Pancreas (tissue), 10 donors: ENCODE data around the gene GRXCR1. TPM values are rescaled to one million over a fixed set of nuclear protein-coding genes. Genes with fewer than 3 reads are reported as not detected.
A peak's percentile ranks its signal among the peaks of the same experiment; 100 is the strongest.

Source experiments
- ATAC-seq, 4 donors: fragments of 200-7000 bp; cut with Tn5 transposase; one replicate each; pipeline versions ENCODE4 v1.8.0 to v1.9.1; 2020; ENCODE audit warnings: mild to moderate bottlenecking in 4 of 4, moderate library complexity in 4 of 4
- DNase-seq, 6 donors: peaks; one replicate each; pipeline ENCODE4 v3.0.0-alpha.2; 2020
- FAIRE-seq: peaks from 2 replicates; lab custom pipeline; 2012; peaks lifted over from hg19 to GRCh38; lab: Jason Lieb, UNC
- H3K27ac ChIP-seq, 4 donors: fragments of 200-600 bp; sonication (generic); 1 replicate in 3 of 4; 2 replicates in 1 of 4; pipeline versions ENCODE4 v1.5.0 to v1.8.0; 2020
- H3K27me3 ChIP-seq, 4 donors: fragments of 200-600 bp; one replicate each; pipeline ENCODE4 v1.8.0; 2021
- H3K36me3 ChIP-seq, 3 donors: fragments of 200-600 bp; sonication (generic) in 1 of 3; one replicate each; pipeline versions ENCODE4 v1.5.0 to v1.8.0; 2020 to 2021
- H3K4me1 ChIP-seq, 3 donors: fragments of 200-600 bp; one replicate each; pipeline ENCODE4 v1.8.0; 2021
- H3K4me3 ChIP-seq, 4 donors: fragments of 200-600 bp; sonication (generic) in 2 of 4; one replicate each; pipeline versions ENCODE4 v1.5.0 to v1.8.0; 2020 to 2021
- H3K9me3 ChIP-seq, 4 donors: fragments of 200-600 bp; one replicate each; pipeline ENCODE4 v1.8.0; 2021
- CTCF ChIP-seq, 4 donors: fragments of 200-600 bp; sonication (generic) in 3 of 4; IDR thresholded peaks; one replicate each; pipeline versions ENCODE4 v1.5.0 to v1.8.0; 2021; ENCODE audit warnings: antibody characterized with exemption in 4 of 4
- WGBS, 2 donors: extraction: QIAGEN DNeasy Blood & Tissue Kit; methylation state at CpG; one replicate each; pipeline ENCODE4 v1.1.7; 2013; 5-methylcytosine and 5-hydroxymethylcytosine counted together
- intact Hi-C, 3 donors: fragments of 100-400 bp; cut with DNase I; formaldehyde crosslinking; loops; one replicate each; pipeline versions ENCODE4 v1.11.1 to v1.14.2; 2022
- polyA plus RNA-seq, 2 donors: library from polyadenylated mRNA; stranded (reverse); fragments of 200-250 nt; gene quantifications; one replicate each; pipeline ENCODE4 v1.2.3, GENCODE V29; 2013
- total RNA-seq, 6 donors: library from RNA; stranded (reverse); fragmentation: NEBNext Ultra II Directional in 4 of 6; extraction: Animal tissue kit (Norgen Biotek cat#: 25700) in 4 of 6; gene quantifications; one replicate each; pipeline versions ENCODE4 v1.2.1 to v1.2.4, GENCODE V29; 2021 to 2023
- donor health status: healthy with polysubstance abuse.
- donor health status: DM: no; HTN: no; CAD: no; lungs with moderate emphysema.
- donor health status: DM: no; HTN: no; CAD: no.
- donor health status: control.
- donor health status: control.
- donor health status: Bipolar disorder and iron deficiency.
- donor health status: DM: yes; HTN: yes; CAD: no.
- donor health status: DM: no; HTN: no; CAD: no.
- donor health status: DM: no; HTN: no; CAD: no.
- donor health status: DM: yes; HTN: yes; CAD: no.

Gene GRXCR1
- total and polyA plus RNA-seq, 8 donors, result 0.12 TPM; not detected in 7

GRCh38 chr4:42865572-42866189, 26.8 kb upstream of the GRXCR1 start:
- peak; percentile 53 to 82 (median 75) for ATAC-seq
- FAIRE-seq, result no peak
- H3K27ac ChIP-seq, result no peak overlapping the region
- WGBS, 2 donors, result 8 to 12% methylated on average over 3 of the region's 3 CpGs
- DNase-seq, result peak in 3 of 6 donors; percentile 17 to 53 (median 20)
- no peak overlapping the region for H3K4me3 ChIP-seq
- H3K4me1 ChIP-seq, result no peaks in the 10 kb centered on the region
- peaks cover 0 to 8% (median 0%) of the 10 kb centered on the region in 4 donors for H3K27me3 ChIP-seq
- H3K36me3 ChIP-seq, result no peaks in the 10 kb centered on the region
- no peaks in the 10 kb centered on the region for H3K9me3 ChIP-seq
- intact Hi-C loops, result loop anchor here in 2 of 3 donors (5.0 to 10.0 kb wide), 2 partner anchors 298 to 301 kb away; no protein-coding TSS in a partner anchor
- TF ChIP-seq CTCF (IDR thresholded peaks at IDR 0.05), result peak; percentile 61 to 69 (median 67)

- H3K4me3 ChIP-seq, result no peak overlapping the region
- H3K27me3 ChIP-seq, result peaks cover 0 to under 1% (median 0%) of the 10 kb centered on the region in 4 donors
- 47 to 60% methylated on average over 5 of the region's 5 CpGs for WGBS, 2 donors
- H3K9me3 ChIP-seq, result no peaks in the 10 kb centered on the region
- H3K4me1 ChIP-seq, result no peaks in the 10 kb centered on the region
- TF ChIP-seq CTCF (IDR thresholded peaks at IDR 0.05), result no peak
- ATAC-seq (no peak), DNase-seq (no peak), FAIRE-seq (no peak)
- no peaks in the 10 kb centered on the region for H3K36me3 ChIP-seq
- no peak overlapping the region for H3K27ac ChIP-seq
- intact Hi-C loops, result no loop called here
Measured at GRCh38 chr4:42871261-42871660, 21.3 kb upstream of the GRXCR1 start.

GRCh38 chr4:42871671-42872290, 20.7 kb upstream of the GRXCR1 start:
- intact Hi-C loops, result no loop called here
- Histone ChIP-seq H3K4me1 (no peaks in the 10 kb centered on the region), H3K27me3 (no peaks in the 10 kb centered on the region), H3K36me3 (no peaks in the 10 kb centered on the region), H3K4me3 (no peak overlapping the region), H3K9me3 (no peaks in the 10 kb centered on the region), H3K27ac (no peak overlapping the region)
- no peak for TF ChIP-seq CTCF (IDR thresholded peaks at IDR 0.05)
- no peak for FAIRE-seq
- ATAC-seq, result no peak
- WGBS, 2 donors, result 26 to 28% methylated on average over 2 of the region's 2 CpGs
- DNase-seq, result no peak

GRCh38 chr4:42878863-42879262, 13.7 kb upstream of the GRXCR1 start:
- WGBS, 2 donors, result 26 to 28% methylated on average over 3 of the region's 3 CpGs
- intact Hi-C loops, result no loop called here
- Histone ChIP-seq H3K4me1 (no peaks in the 10 kb centered on the region), H3K4me3 (no peak overlapping the region), H3K27ac (no peak overlapping the region), H3K9me3 (no peaks in the 10 kb centered on the region), H3K36me3 (no peaks in the 10 kb centered on the region), H3K27me3 (peaks cover 0 to 6% (median 0%) of the 10 kb centered on the region in 4 donors)
- FAIRE-seq (no peak), DNase-seq (no peak), ATAC-seq (no peak)
- TF ChIP-seq CTCF (IDR thresholded peaks at IDR 0.05), result no peak

GRCh38 chr4:42881253-42881652, 11.3 kb upstream of the GRXCR1 start:
- DNase-seq (no peak), FAIRE-seq (no peak), ATAC-seq (no peak)
- WGBS, 2 donors, result 12% methylated on average over 2 of the region's 2 CpGs
- H3K9me3 ChIP-seq, result no peaks in the 10 kb centered on the region
- intact Hi-C loops, result no loop called here
- no peak overlapping the region for H3K4me3 ChIP-seq
- no peak for TF ChIP-seq CTCF (IDR thresholded peaks at IDR 0.05)
- H3K36me3 ChIP-seq, result no peaks in the 10 kb centered on the region
- H3K27me3 ChIP-seq, result peaks cover 0 to 6% (median 0%) of the 10 kb centered on the region in 4 donors
- H3K4me1 ChIP-seq, result no peaks in the 10 kb centered on the region
- H3K27ac ChIP-seq, result no peak overlapping the region
